Sigmoid colon (tissue), 4 donors: ENCODE data around the gene LRCH2.

Source experiments
- EP300 ChIP-seq, 4 donors: sonication (generic); formaldehyde crosslinking; IDR thresholded peaks; one replicate each; pipeline ENCODE4 v1.6.1; 2017; ENCODE audit warnings: antibody characterized with exemption in 4 of 4
- POLR2A ChIP-seq, 2 donors: fragments of 450-650 bp; IDR thresholded peaks; one replicate each; pipeline ENCODE4 v1.6.1; 2016; ENCODE audit warnings: antibody characterized with exemption in 2 of 2, mild to moderate bottlenecking in 2 of 2, moderate library complexity in 2 of 2
- TF ChIP-seq, protein P1 (sequence below), 4 experiments: fragments of 450-650 bp in 3 of 4; fragments of 200-600 bp in 1 of 4; IDR thresholded peaks; one replicate each; pipeline ENCODE4 v1.5.1; 2016 to 2019; ENCODE audit warnings: antibody characterized with exemption in 4 of 4, mild to moderate bottlenecking in 3 of 4, moderate library complexity in 2 of 4

DNA sequence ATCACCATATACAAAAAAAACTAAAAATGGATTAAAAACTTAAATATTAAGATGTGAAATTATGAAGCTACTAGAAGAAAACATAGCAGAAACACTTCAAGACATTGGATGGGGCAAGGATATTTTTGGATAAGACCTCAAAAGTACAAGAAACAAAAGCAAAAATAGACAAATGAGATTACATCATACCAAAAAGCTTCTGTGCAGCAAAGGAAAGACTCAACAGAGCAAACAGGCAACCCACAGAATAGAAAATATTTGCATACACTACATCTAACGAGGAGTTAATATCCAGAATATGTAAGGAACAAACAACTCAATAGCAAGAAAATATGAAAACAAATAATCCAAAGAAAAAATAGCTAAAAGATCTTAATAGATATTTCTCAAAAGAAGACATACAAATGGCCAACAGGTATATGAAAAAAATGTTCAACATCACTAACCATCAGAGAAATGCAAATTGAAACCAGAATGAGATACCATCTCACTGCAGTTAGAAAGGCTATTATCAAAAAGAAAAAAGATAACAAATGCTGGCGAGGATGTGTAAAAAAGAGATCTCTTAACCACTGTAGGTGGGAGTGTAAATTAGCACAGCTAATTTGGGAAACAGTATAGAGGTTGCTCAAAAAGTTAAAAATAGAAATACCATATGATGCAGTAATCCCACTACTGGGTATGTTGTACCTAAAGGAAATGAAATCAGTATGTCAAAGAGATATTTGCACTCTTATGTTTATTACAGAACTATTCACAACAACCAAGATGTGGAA is 17.8 kb upstream of the LRCH2 start:
- TF ChIP-seq, protein P1, sequence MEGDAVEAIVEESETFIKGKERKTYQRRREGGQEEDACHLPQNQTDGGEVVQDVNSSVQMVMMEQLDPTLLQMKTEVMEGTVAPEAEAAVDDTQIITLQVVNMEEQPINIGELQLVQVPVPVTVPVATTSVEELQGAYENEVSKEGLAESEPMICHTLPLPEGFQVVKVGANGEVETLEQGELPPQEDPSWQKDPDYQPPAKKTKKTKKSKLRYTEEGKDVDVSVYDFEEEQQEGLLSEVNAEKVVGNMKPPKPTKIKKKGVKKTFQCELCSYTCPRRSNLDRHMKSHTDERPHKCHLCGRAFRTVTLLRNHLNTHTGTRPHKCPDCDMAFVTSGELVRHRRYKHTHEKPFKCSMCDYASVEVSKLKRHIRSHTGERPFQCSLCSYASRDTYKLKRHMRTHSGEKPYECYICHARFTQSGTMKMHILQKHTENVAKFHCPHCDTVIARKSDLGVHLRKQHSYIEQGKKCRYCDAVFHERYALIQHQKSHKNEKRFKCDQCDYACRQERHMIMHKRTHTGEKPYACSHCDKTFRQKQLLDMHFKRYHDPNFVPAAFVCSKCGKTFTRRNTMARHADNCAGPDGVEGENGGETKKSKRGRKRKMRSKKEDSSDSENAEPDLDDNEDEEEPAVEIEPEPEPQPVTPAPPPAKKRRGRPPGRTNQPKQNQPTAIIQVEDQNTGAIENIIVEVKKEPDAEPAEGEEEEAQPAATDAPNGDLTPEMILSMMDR (IDR thresholded peaks at IDR 0.05), result no peak
- TF ChIP-seq EP300 (IDR thresholded peaks at IDR 0.05) (no peak), POLR2A (IDR thresholded peaks at IDR 0.05) (no peak)
